GM21528 (cell line): Measurements from ENCODE around the gene FAM114A2.
"Not testable (repeated sequence)": the region's sequence is repeated elsewhere in the genome, so short reads cannot be mapped to it uniquely, and the experiment has no call there.

ENCODE experiments used
- ATAC-seq: cut with Tn5 transposase; IDR thresholded peaks from one replicate; pipeline ENCODE4 v1.9.1; 2021; ENCODE audit warnings: mild to moderate bottlenecking, moderate library complexity; ENCODE audit not compliant: unreplicated experiment, low FRiP score

The FAM114A2 gene

GRCh38 chr5:154053468-154053867 is 14.8 kb upstream of the FAM114A2 start:
- no peak for ATAC-seq

DNA sequence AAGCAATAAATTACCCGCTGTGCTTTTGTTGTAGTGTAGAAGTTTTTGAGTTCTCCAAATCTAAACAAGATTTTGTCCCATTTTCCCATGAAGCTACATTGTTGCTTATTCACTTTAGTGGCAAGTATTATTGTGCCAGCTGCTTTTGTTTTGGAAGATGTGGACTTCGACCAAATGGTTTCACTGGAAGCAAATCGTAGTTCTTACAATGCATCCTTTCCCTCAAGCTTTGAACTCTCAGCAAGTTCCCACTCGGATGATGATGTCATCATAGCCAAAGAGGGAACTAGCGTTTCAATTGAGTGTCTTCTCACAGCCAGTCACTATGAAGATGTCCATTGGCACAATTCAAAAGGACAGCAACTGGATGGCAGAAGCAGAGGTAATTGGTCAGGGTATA is 10.9 kb upstream of the FAM114A2 start:
- ATAC-seq = no peak

- no peak for ATAC-seq
Measured at GRCh38 chr5:154047324-154047723, 8.6 kb upstream of the FAM114A2 start.

GRCh38 chr5:154046486-154046885 is 7.8 kb upstream of the FAM114A2 start:
- ATAC-seq = no peak

- no peak for ATAC-seq
Measured at GRCh38 chr5:154044581-154044980, 5.9 kb upstream of the FAM114A2 start.

- ATAC-seq = no peak
Measured at GRCh38 chr5:154044099-154044498, 5.4 kb upstream of the FAM114A2 start.

DNA sequence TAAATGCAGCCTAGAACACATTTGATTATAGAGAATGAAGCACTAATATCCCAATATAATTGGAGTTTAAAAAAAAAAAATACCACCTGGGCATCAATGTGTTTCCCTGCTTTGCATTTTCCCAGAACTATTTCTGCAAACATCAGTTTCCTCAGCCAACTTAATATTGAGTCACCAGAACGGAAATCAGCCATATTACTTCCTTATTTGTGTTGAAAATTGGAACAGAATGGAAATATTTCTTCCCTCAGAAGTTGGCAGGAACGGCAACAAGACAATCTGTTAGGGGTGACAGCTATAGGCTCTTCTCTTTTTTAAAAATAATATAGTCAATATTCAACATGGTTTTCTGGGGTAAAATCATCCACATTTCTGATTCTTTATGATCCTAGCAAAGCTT is 4.1 kb upstream of the FAM114A2 start:
- ATAC-seq = no peak

- no peak for ATAC-seq
Measured at GRCh38 chr5:154039458-154039829, 734 bp upstream of the FAM114A2 start.

DNA sequence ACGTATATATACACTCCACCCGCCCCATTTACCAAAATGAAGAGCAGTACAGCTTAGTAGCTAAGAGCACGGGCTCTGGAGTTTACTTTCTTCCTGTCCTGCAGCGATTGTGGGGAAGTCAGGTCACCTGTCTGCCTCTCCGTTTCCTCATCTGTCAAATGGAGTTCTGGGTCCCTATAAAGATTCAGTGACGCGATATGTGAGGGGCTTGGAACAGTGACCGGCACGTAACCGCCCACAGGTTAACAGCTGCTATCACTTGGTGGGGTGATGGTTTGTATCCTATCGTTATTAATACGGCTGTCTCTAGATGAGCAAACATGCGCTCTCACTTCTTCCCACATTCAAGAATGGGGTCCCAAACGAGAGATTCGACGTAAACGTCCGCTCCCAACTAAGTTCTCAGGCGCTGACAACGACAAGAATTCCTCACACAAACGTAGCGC is 426 bp downstream of the FAM114A2 start:
- ATAC-seq = peak; percentile 68

DNA sequence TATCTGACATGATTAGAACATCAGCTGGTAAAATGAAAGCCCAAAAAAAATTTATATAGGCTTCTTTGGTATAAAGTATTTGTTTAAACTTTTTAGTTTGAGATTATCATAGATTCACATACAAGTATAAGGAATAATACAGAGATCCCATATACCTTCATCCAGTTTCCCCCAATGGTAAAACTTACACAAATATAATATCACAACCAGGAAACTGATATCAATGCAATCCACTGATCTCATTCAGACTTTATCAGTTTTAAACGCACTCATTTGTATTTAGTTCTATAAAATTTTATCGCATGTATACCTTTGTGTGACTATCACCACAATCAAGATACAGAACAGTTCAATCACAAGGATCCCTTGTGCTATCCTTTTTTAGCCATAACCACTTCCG is 3.8 kb downstream of the FAM114A2 start:
- no peak for ATAC-seq

DNA sequence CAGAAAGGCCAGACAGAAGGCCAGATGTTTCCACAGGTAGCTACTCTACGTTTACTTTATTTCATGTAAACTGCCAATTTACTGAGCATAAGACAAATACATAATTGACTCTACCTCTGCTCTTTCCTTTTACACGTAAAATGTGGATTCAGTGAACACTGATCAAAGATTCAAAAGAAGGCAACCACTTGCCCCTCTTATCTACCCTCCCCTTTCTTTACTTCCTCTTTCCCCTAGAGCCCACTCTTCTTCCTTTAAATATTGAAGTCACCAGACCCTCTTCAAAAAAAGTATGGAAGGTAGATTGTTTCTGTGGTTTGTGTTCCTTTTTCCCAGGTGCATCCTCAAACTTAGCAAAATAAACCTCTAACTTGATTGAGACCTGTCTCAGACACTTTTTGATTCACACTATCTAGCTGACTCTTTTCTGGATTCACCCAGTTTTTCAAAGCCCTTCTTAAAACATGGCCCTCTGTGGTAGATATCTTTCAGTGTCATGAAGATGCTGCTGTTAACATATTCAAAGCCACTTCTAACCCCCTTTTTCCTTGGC is 6.7 kb downstream of the FAM114A2 start:
- no peak for ATAC-seq

DNA sequence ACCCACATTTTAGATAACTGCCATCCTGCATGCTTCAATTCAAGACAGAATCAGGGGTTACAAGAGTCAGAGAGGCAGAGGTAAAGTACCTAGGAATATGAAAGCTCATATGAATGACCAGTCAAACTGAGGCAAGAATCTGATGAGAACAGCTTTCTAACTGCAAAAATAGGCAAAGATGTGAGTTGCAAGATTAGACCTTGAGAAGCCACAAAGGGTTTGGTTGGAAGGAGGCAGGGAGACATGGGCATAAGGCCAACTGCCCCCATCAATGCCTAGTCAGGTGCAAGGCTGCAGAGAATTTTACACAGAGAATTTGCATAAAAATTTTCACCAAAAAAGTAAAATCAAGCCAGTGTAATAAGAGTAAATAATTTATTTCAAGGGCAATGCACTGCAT is 12.8 kb downstream of the FAM114A2 start:
- no peak for ATAC-seq

DNA sequence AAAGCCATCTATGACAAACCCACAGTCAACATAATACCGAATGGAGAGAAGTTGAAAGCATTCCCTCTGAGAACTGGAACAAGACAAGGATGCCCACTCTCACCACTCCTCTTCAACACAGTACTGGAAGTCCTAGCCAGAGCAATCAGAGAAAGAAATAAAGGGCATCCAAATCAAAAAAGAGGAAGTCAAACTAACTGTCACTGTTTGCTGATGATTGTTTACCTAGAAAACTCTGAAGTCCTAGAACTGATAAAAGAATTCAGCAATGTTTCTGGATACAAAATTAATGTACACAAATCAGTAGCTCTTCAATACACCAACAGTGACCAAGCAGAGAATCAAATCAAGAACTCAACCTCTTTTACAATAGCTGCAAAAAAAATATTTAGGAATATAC is 19.8 kb downstream of the FAM114A2 start:
- ATAC-seq = not testable (repeated sequence)

- ATAC-seq = no peak
Measured at GRCh38 chr5:154015071-154015693, 23.5 kb downstream of the FAM114A2 start.

DNA sequence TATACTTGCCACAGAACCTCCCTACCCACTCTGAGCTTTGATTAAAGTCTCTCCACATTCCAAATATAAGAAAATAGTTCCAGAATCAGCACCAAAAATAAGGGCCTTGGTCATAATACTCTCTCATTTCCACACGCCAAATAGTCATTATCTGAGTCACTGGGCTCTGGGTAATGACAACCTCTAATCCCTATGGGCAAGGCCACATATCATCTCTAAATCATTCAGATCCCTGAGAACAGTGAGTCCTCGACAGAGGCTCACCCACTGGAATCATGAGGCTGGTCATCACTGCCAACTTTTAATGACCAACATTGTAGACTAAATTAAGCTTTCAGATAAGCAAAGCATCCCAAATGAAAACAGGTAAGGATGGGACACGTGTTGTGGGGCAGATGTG is 28.1 kb downstream of the FAM114A2 start:
- ATAC-seq = no peak

DNA sequence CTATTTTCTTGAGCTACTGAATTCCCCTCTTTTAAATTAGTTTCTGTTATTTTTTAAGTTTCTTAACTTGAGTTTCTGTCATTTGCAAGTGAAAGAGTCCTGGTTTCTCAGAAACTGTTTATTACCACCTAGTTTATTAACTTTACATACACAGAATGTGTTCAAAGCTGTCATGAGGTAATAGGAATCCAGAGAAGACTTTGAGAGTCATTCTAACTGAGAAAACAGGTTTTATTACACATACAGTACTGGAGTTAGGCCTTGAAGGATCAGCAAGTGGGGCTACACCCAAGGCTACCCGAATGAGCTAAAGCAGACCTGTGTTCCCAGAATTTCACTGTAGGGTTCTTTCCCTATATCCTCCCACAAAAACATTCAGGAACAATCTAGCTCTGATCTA is 33.1 kb downstream of the FAM114A2 start:
- no peak for ATAC-seq

- ATAC-seq = no peak
Measured at GRCh38 chr5:154002511-154003020, 36.1 kb downstream of the FAM114A2 start.

GRCh38 chr5:154002093-154002492 is 36.6 kb downstream of the FAM114A2 start:
- ATAC-seq = no peak

DNA sequence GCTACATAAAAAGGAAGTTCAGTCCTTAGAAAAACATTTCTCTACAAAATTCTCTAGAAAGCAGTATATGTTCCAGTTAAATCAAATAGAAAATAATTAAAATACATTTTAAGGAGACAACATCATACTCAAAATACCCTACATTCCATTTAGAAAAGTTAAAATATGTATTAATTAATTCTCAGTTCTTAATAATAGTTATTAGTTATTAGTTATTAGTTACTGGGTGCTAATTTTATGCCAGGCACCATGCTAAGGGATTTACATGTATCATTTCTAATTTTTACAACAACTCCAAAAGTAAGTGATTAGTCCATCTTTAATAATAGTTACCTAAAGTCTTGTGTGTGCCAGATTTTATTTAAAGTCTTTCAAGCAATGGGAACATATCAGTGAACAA is 38.0 kb downstream of the FAM114A2 start:
- no peak for ATAC-seq

- no peak for ATAC-seq
Measured at GRCh38 chr5:153999995-154000394, 38.7 kb downstream of the FAM114A2 start.

DNA sequence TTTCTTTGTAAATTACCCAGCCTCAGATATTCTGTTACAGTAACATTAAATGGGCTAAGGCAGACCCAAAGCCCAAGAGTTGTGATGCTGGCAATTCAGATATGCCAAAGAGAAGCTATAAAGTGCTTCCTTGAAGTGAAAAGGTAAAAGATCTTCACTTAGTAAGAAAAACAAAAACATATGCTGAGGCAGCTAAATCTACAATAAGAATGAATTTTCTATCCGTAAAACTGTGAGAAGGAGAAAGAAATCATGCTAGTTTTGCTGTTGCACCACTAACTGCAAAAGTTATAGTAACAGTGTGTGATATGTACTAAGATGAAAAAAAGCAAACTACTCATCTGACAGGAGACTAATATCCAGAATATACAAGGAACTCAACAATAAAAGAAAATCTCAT is 39.9 kb downstream of the FAM114A2 start:
- no peak for ATAC-seq

GRCh38 chr5:153998010-153998409 is 40.7 kb downstream of the FAM114A2 start:
- no peak for ATAC-seq
